GM12873 (cell line): ENCODE results near the gene CACNG3.

Experiments
- TF ChIP-seq, protein P1 (sequence below): IDR thresholded peaks from 2 replicates; pipeline ENCODE4 v1.5.1; 2012; ENCODE audit warnings: low read depth, mild to moderate bottlenecking, moderate library complexity, low read length, control low read depth; ENCODE audit not compliant: insufficient read depth; ENCODE audit errors: missing control alignments

CACNG3 gene

DNA sequence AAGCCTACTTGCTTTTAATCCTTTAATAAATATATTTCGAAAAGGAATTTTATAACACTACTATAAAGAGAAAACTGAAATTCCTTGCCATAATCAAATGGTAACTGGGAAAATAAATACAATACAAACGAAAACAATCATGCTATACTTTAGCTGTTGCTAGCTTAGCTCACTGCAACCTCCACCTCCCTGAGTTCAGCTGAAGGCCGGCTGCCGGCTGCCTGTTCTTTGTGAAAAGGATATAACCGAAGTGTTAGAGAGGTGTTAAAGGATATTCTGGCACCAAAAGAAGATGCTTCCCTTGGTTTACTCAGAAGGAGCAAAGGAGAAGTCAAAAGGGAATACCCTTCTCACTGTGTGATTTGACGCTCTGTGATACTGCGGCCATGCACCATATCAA lies 108.5 kb downstream of the CACNG3 start:
- TF ChIP-seq, protein P1, sequence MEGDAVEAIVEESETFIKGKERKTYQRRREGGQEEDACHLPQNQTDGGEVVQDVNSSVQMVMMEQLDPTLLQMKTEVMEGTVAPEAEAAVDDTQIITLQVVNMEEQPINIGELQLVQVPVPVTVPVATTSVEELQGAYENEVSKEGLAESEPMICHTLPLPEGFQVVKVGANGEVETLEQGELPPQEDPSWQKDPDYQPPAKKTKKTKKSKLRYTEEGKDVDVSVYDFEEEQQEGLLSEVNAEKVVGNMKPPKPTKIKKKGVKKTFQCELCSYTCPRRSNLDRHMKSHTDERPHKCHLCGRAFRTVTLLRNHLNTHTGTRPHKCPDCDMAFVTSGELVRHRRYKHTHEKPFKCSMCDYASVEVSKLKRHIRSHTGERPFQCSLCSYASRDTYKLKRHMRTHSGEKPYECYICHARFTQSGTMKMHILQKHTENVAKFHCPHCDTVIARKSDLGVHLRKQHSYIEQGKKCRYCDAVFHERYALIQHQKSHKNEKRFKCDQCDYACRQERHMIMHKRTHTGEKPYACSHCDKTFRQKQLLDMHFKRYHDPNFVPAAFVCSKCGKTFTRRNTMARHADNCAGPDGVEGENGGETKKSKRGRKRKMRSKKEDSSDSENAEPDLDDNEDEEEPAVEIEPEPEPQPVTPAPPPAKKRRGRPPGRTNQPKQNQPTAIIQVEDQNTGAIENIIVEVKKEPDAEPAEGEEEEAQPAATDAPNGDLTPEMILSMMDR = no peak

DNA sequence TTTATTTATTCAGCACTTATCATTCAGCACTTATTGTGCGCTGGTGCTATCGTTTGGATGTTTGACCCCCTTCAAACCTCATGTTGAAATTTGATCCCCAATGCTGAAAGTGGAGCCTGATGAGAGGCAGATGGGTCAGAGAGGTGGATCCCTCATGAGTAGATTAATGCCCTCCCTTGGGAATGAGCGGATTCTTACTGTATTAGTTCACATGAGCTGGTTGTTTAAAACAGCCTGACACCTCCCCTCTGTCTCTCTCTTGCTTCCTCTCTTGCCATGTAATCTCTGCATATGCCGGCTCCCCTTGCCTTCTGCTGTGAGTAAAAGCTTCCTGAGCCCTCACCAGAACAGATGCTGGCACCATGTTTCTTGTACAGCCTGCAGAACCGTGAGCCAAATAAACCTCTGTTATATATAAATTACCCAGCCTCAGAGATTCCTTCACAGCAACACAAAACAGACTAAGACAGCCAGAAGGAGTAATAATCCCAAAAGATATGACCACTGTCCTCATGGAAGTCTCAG lies 111.1 kb downstream of the CACNG3 start:
- TF ChIP-seq, protein P1 = no peak

DNA sequence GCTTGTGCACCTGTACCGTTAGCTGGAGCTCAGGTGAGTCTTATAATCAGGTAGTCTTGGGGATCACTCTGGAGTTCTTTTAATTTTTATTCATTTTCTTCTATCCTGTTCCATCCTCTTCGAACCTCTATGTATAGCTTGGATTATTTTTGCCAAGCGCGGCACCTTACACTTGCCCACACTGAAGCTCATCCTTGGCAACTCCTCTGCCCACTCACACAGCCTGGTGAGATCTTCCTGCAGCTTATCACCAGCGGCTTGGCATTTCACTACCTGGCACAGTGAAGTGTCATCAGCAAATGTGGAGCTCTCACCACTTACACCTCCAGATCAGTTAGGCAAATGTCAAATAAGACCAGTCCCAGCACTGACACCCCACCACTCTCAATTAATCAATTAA lies 116.7 kb downstream of the CACNG3 start:
- TF ChIP-seq, protein P1 = no peak

DNA sequence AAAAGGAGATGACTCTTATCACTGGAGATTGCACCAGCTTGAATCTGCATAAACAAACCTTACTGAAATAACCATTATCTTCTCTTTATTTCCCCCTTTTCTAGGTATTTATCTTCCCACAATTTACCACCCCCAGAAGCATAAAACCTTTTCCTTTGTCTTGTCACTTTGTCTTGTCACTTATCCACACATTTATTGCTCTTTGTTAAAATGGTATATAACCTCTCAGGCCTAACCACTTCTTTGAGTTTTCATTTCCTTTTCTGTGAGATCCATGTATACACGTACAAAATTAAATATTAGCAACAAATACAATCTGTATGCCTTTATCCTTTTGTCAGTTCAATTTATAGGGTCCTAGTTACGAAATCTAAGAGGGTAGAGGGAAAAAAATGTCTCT lies 122.9 kb downstream of the CACNG3 start:
- TF ChIP-seq, protein P1 = no peak

DNA sequence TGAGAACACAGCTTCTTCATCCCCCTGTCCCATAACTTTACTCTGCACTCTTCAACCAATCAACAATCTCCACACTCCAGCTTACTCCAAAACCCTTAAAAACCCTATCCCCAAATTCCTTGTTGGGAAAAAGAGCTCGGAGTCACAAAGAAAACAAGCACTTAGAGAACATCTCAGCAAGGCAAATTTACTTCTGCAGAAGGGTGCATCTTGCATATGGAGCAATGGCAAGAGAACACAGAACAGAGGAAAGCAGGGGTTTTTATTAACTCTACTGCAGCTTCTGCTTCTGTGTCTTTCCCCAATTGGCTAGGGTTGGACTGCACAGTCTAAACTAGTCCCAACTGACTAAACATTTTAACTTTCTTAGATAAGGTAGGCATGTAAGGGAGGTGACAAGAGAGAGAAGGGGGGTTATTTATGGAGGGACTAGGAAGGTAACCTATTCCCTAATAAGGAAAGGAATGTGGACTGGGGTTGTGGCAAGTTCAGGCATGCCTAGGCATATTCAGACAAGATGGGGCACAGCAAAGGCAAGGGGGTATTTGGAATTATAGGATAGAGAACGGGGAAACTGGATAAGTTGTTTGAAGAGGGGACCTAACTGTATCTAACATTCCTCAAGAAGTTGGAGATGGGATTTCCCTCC lies 125.5 kb downstream of the CACNG3 start:
- TF ChIP-seq, protein P1 = no peak

DNA sequence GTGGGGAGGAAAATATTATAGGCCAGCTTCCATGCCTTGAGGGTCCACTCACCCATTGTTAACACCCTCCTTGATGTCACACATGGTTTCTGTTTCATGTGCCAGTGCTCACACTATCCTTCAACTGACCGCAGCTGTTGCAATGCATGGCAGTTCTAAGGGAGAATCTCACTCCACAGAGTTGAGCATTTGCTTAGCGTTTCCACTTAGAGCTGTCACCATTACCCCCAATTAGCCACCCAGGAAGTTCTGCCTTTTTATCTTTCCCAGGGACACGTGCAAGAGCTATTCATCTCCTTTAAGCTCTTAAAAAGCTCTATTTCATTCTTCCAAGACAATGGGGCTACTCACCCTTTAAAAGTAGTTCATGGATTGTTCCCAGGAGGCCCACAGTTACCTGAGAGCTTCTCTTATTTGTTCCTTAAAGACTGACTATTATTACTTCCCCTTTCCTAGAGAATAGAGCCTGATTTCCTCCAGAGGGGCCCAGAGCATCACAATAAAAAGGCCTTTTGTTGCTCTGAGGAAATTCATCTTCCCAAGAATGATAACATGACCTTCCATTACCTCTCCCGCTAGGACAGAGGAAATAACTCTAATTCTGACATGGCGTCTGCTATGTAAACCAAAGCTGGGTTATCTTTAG lies 126.8 kb downstream of the CACNG3 start:
- TF ChIP-seq, protein P1 = no peak

DNA sequence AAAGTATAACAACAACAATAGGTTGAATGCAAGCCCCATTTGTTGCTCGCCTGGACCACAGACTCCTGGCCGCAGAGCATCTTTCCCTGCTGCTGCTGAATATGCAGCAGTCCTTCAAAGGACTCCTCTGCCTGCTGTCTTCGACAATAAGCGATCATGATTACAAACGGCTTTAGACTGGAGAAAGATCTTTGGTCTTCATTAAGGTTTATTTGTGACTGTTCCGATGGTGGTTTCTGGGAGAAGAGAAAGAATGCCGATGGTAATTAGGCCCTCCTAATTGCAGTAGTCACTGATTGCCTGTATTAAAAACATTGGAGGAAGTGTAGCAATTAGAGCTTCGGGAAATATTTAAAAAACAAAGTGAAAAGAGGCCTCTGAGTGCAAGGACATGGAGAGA lies 138.2 kb downstream of the CACNG3 start:
- TF ChIP-seq, protein P1 = no peak
